ENCODE measurements around the gene TEAD1. TPM values are rescaled to one million over a fixed set of nuclear protein-coding genes. Genes with fewer than 3 reads are reported as not detected.
A peak's percentile ranks its signal among the peaks of the same experiment; 100 is the strongest.

The TEAD1 gene
- total RNA-seq, 1 donor from 2014 or later = 27.1 TPM

- no peak for DNase-seq
Measured at GRCh38 chr11:12815931-12816494, 141.8 kb downstream of the TEAD1 start.

- DNase-seq = no peak
Measured at GRCh38 chr11:12817681-12818332, 143.6 kb downstream of the TEAD1 start.

- DNase-seq = peak; percentile 51
Measured at GRCh38 chr11:12818333-12819015, 144.3 kb downstream of the TEAD1 start.

- no peak for DNase-seq
Measured at GRCh38 chr11:12822392-12823022, 148.3 kb downstream of the TEAD1 start.

GRCh38 chr11:12824281-12825041 lies 150.2 kb downstream of the TEAD1 start:
- peak; percentile 80 for DNase-seq

- DNase-seq = no peak
Measured at GRCh38 chr11:12826441-12826840, 152.2 kb downstream of the TEAD1 start.

- DNase-seq = no peak
Measured at GRCh38 chr11:12827369-12827768, 153.1 kb downstream of the TEAD1 start.

GRCh38 chr11:12827929-12828812 lies 153.9 kb downstream of the TEAD1 start:
- peak; percentile 82 for DNase-seq

- no peak for DNase-seq
Measured at GRCh38 chr11:12829131-12829530, 154.9 kb downstream of the TEAD1 start.

- DNase-seq = no peak
Measured at GRCh38 chr11:12829540-12830314, 155.5 kb downstream of the TEAD1 start.

- DNase-seq = no peak
Measured at GRCh38 chr11:12831471-12832202, 157.4 kb downstream of the TEAD1 start.

- DNase-seq = no peak
Measured at GRCh38 chr11:12832480-12833224, 158.4 kb downstream of the TEAD1 start.

GRCh38 chr11:12834166-12834565 lies 159.9 kb downstream of the TEAD1 start:
- DNase-seq = no peak

- no peak for DNase-seq
Measured at GRCh38 chr11:12834630-12835029, 160.4 kb downstream of the TEAD1 start.

GRCh38 chr11:12835286-12835685 lies 161.1 kb downstream of the TEAD1 start:
- no peak for DNase-seq

- DNase-seq = no peak
Measured at GRCh38 chr11:12838463-12839123, 164.4 kb downstream of the TEAD1 start.

- DNase-seq = peak; percentile 37
Measured at GRCh38 chr11:12840871-12841660, 166.8 kb downstream of the TEAD1 start.

Measured in dermis blood vessel endothelial cell (primary cell).